NCI-H146 treated with DMSO at 0.1 percent for 48 hours (cell line): ENCODE measurements around the gene KRT84.

Experiments
- DNase-seq: peaks from one replicate; lab custom pipeline; 2025; ENCODE audit not compliant: unreplicated experiment; lab: John Stamatoyannopoulos, UW

KRT84 gene

GRCh38 chr12:52343550-52343949 is 41.9 kb downstream of the KRT84 start:
- no peak for DNase-seq

DNA sequence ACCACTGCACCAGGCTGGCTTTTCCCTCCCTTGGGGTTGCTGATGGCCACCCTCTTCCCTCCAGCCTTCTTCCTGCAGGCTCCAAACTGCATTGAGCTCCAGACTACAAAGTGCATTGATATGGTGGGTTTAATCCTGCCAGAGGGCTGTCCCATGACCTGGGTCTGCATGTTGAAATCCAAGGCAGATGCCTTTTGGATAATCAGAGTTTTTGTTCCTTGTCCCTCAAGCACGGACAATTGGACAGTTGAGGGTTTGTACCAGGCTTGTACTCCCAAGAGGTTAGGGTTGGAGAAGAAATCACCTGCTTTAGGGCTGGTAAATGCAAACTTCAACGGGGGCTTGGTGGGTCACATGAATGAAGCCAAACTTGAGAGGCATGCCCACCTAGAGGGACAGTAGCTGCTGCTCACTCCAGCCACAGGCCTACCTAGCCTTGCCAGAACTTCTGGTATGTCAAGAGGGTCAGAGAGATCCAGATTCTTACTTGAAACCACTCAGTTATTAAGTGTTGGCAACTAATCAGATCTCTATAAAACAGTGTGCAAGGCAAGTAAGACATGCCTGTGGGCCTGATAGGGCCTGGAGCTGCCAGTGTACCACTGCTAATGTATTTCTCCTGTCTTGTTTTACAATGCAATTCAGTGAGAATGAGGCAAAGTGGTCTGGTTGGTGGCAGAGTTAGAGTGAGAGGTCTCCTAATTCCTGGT is 42.5 kb downstream of the KRT84 start:
- DNase-seq, result no peak

DNA sequence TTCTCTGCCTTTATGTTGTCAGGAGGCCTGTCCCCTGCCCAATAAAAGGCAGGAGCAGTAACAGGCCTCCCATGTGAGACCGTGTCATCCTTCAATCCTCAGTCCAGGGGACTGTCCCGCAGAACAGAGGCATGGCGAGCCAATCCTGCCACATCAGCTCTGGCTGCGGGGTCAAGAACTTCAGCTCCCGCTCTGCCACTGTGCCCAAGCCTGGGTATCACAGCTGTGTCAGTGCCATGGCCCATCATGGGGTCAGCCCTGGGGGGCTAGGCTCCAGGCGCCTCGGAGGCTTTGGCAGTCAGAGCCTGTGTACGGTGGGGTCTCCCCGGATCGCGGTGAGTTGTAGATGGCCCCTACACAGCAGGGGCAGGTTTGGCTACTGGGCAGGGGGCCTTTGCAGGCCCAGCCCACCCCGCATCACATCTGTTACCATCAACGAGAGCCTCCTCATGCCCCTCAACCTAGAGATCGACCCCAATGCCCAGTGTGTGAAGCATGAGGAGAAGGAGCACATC is 44.3 kb downstream of the KRT84 start:
- no peak for DNase-seq

- DNase-seq, result no peak
Measured at GRCh38 chr12:52338241-52338960, 47.1 kb downstream of the KRT84 start.

- no peak for DNase-seq
Measured at GRCh38 chr12:52337054-52337453, 48.4 kb downstream of the KRT84 start.

DNA sequence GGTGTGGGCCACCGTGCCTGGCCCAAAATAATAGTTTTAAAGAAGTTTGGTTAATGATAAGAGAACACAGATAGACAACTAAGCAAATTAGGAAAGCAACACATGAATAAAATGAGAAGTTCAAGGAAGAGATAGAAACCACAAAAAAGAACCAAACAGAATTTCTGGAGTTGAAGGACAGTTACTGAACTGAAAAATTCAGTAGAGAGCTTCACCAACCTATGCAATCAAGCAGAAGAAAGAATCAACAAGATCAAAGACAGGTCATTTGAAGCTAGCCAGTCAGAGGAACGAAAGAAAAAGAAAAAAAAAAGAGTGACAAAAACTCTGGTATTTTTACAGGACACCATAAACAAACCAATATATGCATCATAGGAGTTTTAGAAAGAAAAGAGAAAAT is 48.8 kb downstream of the KRT84 start:
- no peak for DNase-seq

DNA sequence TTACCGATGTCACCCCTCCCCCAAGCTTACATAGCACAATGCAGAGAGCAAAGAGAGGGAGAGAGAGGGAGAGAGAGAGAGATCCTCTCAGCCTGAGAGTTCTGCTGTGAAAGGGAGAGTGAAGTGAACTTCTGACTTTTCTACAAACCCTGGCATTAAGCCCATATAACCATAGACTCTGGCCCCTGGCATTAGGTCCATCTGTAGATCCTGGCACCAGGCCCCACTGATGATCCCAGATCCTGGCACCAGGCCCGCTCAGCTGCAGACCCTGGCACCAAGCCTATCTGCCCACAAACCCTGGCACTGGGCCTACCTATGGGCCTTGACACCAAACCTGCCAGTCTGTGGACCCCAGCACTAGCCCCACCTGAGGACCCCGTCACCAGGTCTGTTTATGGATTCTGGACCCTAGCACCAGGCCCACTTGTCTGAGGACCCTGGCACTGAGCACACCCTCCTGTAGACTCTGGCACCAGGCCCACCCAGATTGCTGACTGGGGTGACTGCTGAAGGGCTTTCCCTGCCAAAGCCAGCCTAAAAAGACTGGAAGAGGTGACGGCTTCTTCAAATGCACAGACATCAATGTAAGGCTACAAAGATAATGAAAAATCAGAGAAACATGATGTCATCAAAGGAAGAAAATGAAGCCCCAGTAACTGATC is 49.7 kb downstream of the KRT84 start:
- DNase-seq, result no peak

GRCh38 chr12:52334185-52334584 is 51.3 kb downstream of the KRT84 start:
- DNase-seq, result no peak

GRCh38 chr12:52333321-52333720 is 52.1 kb downstream of the KRT84 start:
- DNase-seq, result peak; percentile 53

DNA sequence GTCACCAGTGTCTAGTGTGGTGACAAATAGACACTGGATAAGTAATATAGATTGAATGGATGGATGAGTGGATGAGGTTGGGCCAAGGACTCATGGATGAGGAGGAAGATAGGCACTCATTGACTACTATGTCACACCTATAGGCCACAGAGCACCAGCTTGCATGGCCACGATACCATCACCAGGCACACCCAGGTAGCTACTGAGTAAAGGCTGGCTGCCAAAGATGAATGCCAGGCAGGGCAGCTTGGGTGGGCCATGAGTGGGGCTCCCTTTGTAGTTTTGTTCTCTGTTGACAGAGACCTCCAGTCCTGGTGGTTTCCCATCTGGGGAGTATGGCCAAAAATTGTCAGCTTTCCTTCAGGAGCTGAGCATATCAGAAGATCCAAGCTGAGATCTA is 53.1 kb downstream of the KRT84 start:
- DNase-seq, result no peak

DNA sequence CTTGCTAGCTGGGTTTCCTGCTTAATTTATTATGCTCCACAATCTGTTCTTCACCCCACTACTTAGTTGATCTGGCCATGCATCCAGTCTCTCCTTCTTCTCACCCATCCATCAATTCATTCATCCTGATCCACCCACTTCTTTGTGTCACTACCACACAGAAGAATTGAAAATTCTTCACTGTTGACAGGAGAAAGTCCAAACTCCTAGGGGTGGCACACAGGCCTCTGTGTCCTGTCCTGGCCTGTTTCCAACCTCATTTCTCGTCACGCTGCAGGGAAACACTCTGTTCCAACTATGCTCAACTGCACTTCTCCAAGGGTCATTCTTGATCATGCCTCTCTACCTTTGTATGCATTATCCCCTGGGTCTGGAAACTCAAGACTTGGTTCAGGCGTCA is 53.6 kb downstream of the KRT84 start:
- no peak for DNase-seq

DNA sequence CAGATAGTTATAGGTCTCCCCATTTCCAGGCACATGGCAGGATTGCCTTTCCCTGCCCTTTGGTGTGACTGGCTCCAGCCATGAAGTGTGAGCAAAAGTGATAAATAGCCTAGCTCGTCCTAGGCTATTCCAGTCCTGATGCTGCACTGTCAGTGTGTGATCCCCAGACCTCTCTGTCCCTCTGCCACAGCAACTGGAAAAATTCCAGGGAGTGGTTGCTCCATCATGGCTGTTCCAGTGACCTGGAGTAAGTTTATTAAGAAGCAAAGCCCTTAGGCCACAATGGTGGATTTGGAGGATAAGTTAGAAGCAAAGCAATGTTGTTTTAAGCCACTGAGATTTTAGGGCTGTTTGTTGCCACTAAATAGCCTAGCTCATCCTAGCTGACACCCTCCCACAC is 54.4 kb downstream of the KRT84 start:
- DNase-seq, result no peak

GRCh38 chr12:52327830-52328500 is 57.5 kb downstream of the KRT84 start:
- DNase-seq, result no peak
